T-helper 2 cell (primary cell): Measurements from ENCODE around the gene IGF2BP2.
A peak's percentile ranks its signal among the peaks of the same experiment; 100 is the strongest.
"Not testable (repeated sequence)": the region's sequence is repeated elsewhere in the genome, so short reads cannot be mapped to it uniquely, and the experiment has no call there.

Experiments used
- DNase-seq, 5 experiments: peaks; one replicate each; pipeline versions ENCODE4 v3.0.0 to v3.0.0-alpha.2; 2012 to 2022

IGF2BP2 gene

DNA sequence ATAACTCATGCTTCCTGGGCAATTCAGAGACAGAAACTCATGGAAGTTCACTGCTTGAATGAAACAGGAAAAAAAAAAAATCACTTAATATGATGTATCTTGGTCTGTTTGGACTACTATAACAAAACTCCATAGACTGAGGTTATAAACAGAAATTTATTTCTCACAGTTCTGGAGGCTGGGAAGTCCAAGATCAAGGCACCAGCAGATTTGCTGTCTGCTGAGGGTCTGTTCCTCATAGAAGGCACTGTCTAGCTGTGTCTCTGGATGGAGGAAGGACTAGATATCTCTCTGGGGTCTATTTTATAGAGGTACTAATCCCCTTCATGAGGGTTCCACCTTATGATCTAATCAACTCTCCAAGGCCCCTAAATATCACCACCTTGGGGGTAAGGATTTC, 119.3 kb downstream of the IGF2BP2 start:
- no peak for DNase-seq

DNA sequence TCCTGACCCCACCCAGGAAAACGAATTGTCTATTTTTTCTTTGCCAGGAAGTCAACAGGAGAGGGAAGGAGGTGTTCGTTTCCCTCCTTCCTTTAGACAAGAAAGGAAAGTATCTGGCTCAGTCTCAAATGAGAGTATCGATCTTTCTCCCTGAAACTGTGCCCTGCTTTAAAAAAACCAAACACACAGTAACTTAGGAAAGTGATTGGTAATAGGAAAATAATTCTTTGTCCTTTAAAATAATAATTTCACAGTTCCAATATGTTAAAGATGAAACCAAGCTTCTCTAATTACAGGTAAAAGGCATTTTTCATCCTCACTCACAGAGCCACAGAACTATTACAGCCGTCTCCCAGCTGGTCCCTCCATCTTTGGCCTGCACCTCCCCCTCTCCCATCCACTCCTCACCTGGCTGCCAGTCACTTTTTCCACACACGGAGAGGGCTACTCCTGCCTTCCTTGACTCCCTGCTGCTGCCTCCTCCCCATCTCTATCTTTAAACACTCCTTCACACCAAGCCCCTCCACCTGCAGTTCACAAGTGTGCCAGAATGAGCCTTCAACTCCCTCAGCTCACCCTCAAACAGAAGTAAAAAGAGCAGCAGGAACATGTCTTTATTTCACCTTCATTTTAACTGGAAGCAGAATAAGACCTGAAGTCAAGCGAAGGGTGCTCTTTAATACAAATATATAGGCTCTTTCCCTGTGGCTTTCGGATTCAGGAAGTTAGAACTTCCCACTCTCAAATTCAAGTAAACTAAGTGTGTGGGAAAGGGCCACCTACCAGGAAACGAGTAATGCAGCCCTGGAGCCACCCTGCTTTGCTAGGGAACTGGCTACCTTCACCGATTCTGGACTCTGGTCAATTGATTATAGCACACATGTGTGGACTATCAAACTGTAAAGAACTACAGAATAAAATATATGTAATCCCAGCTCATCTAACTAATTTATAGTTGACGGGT, 122.3 kb downstream of the IGF2BP2 start:
- DNase-seq = no peak

DNA sequence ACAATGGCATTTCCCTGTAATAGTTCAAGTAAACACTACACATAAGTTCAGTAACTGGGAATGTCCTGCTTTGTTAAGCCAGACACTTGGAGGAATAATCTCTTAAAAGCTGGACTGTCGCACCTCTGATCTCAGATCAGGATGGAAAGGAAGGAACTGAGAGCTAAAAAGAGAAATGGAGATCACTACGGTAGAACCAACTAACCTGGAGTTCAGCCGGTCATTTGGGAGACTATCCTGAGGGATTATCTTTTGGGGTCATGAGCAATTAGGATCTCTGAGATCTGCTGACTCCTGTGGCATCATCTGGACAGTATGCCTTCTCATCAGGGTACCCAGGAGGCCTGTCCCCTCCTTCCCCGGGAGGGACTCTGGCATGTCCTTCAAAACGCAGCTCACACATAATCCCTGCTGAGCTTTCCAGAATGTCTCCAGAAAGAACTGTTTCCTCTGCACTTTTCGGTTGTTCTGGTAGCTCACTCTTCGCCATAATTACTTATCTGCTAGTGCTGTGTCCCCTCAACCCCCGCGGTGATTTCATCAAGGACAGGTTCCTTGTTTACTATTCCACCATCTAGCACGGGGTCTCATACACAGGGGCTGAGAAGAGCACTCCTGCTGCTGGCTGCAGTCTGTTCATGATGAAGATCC, 123.1 kb downstream of the IGF2BP2 start:
- DNase-seq = no peak

DNA sequence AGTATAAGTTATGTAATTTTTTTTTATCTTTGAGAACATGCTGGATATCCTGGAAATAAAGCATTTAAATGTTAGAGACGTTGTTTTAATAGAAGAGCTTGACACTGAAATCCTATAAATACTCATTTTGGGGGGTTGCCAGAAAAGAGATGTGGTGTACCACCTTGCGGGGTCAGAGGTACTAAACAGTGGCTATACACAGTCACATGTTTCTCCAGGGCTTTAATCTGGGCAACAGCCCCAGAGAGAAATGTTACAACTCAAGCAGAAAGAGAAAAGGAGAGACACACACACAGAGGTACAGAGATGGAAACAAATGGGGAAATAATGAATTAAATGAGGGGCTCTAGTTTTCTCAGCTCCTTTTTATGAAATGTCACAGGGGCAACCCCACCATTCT, 124.9 kb downstream of the IGF2BP2 start:
- no peak for DNase-seq

DNA sequence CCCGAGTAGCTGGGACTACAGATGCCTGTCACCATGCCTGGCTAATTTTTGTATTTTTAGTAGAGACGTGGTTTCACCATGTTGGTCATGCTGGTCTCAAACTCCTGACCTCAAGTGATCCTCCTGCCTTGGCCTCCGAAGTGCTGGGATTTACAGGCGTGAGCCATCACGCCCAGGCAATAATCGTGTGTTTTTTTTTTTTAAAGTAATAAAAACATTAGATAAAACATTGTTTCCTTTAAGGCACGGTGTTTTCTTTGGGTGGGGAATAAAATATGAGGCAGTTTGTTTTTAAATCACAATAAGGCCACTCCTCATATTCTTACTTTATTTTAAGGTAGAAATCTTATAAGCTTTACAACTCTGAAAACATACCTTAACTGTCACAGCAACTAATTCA, 127.6 kb downstream of the IGF2BP2 start:
- DNase-seq = not testable (repeated sequence)

DNA sequence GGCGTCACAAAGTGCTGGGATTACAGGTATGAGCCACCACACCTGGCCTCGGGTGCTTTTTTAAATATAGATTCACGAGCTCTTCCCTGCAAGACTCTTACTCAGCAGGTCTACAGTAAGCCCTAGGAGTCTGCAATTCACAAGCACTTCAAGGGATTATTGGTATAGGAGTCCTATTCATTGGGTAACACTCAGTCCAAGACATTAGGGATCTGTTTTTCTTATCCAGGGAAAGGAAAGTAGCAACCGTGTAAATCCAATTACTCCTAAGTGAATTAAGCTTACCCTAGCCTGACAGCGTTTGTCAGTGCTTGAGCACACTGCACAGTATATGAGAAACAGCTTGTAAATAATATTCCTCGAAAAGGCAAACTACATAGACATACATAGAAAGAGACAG, 128.8 kb downstream of the IGF2BP2 start:
- DNase-seq = no peak

DNA sequence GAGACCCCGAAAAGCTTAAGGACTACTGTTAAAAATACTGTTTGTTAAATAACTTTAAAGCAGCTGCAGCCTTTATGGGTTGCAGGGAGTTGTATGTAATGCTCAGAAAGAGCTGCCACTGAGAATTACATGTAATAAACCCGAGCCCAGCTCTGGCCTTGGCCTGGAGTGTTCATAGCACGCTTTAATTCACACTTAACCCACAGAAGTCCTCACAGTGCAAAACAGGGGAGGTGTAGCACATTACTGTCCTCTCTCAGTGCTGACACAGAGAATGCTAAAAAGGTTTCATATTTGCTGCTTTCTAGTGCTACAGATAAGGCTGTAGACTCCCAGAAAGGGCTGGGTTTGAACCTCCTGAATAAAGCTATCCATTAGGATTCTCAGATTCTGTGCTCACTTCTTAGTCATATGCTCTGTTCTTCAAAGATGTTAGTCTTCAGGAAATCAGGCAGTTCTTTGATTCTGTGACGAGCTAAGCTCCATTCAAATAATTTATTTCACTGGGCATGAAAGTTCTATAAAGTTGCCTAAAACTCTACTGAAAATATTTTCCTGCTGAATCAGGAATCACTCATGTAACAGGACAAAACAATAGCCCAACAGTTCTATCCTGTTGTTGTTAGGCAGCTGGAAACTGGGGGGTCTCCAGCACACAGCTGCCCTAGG, 130.7 kb downstream of the IGF2BP2 start:
- DNase-seq = no peak

DNA sequence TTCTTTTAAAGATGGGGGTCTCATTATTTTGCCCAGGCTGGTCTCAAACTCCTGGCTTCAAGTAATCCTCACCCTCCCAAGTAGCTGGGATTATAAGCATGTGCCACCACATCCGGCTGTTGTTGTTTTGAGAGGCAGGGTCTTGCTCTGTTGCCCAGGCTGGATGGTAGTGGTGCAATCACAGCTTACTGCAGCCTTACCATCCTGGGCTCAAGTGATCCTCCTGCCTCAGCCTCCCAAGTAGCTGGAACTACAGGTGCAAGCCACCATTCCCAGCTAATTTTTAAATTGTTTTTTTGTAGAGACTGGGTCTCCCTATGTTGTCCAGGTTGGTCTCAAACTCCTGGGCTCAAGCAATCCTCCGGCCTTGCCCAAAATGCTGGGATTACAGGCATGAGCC, 133.2 kb downstream of the IGF2BP2 start:
- no peak for DNase-seq

DNA sequence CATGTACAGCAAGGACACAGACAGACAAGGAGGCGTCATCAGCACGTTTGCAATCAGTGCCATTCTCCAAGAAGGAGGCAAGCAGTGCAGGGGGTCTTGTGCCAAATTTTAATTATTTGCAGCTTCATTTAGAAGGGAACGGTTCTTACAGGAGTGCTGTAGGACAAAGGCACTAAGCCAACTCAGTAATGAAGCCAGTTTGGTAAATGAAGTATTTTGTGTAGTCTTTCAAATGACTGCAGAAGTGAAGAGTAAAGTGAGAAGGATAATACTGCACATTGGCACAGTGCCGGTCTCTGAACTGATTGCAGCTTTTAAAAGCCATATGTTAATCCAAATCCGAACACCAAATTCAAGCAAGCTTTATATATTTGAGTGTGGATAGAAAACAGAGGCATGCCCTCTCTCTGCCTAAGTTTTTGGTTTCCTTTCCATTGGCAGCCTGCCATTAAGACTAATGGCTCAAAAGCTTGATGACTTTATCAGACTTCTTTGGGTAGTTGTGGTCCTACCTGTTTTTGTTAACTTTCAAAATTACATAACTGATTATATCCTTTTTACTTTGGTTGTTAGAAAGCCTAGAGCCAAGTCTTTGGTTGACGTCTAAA, 137.5 kb downstream of the IGF2BP2 start:
- DNase-seq = no peak

DNA sequence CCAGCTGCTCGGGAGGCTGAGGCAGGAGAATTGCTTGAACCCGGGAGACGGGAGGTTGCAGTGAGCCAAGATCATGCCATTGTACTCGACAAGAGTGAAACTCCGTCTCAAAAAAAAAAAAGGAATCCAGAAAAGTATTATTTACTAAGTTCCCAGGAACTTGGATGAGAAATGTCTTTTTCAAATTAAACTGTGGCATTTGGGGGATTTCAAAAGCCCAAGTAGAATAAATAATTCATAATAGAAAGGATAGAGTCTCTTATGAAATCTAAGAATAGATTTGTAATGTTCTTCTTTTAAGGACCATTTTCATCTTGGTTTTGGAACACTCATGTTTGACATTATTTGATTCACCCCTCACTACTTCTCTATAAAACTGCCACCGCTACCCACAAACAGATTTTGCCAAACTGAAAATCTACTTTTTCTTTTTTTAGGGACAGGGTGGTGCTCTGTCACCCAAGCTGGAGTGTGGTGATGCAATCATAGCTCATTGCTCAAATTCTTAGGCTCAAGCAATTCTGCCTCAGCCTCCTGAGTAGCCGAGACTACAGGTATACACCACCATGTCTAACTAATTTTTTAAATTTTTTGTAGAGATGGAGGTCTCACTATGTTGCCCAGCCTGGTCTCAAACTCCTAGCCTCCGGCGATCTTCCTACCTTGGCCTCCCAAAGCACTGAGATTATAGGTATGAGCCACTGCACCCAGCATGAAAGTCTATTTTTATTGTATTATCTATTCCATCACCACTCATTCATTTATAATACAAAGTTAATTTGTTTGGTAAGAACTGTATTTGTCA, 139.4 kb downstream of the IGF2BP2 start:
- no peak for DNase-seq

DNA sequence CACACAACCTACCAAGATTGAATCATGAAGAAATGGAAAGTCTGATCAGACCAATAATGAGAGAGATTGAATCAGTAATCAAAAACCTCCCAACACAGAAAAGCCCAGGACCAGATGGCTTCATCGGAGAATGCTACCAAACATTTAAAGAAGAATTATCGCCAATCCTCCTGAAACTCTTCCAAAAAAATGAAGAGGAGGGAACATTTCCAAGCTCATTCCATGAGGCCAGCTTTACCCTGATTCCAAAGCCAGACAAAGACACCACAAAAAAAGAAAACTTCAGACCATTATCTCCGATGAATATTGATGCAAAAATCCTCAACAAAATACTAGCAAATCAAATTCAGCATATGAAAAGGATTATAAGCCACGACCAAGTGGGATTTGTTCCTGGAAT, 144.6 kb downstream of the IGF2BP2 start:
- DNase-seq = no peak

DNA sequence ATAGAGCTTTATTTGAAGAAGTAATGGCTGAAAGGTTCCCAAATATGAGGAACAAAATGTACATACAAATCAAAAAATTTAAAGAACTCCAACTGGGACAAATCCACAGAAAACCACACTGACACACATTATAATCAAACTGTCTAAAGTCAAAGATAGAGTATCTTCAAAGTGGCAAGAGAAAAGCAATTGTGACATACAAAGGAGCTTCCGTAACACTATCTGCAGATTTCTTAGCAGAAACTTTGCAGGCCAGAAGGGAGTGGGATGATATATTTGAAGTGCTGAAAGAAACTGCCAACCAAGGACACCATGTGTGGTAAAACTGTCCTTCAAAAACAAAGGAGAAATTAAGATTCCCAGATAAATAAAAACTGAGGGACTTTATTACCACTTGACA, 146.8 kb downstream of the IGF2BP2 start:
- DNase-seq = no peak

DNA sequence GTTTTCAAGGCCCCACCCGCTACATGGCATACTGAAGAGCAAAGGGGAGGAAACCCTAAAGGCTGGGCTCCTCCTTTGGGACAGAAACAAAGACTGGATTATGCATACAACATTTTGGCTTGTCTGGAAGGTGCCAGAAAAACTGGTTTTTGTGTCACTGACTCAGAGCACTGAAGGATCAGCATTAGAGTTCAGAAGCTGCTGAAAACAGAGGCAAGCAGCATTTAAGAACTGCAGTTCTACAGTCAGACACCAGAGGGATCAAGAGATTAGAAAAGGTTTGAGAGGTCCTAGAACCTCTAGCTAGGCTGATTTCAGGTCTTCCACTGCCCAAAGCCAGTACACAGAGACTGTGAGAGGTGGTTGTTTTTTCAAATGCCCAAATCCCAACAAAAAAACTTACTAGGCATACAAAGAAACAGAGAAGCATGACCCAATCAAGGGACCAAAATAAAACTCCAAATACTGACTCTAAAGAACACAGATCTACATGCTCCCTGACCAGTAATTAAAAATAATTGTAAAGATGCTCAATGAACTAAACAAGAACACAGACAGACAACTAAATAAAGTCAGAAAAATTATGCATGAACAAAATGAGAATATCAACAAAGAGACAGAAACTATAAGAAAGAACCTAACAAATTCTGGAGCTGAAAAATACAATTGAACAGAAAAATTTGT, 147.6 kb downstream of the IGF2BP2 start:
- peak in 1 of 5 experiments; percentile 24 for DNase-seq

DNA sequence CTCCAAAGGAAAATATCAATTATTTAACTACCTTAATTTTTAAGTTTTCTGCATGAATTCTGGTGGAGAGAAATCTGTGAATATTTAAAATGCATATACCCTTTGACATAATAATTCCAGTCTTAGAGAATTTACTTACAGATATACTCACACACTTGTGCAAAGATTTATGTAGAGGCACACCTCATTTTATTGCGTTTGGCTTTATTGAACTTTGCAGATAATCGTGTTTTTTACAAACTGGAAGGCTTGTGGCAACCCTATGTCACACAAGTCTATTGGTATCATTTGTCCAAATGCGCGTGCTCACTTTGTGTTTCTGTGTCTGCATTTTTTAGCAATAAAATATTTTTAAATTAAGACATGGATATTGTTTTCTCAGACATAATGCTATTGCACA, 157.3 kb downstream of the IGF2BP2 start:
- DNase-seq = no peak

DNA sequence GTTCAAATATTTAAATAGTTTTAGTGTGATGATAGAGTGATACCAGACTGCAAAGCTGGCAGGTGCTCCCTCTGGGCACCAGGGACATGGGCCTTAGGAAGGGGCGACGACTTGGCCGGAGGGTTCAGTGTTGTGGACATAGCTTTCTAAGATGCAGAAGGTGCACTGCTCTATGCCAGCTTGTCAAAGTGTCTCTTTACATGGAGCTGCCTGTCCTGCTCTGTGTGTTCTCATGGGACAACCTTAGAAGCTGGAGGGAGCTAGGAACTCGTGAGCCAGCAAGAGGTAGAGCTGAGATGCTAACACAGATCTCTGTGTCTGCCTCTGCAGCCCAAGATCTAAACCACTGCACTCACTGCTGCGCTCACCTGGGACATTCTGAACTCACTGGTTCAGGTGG, 160.9 kb downstream of the IGF2BP2 start:
- DNase-seq = no peak

DNA sequence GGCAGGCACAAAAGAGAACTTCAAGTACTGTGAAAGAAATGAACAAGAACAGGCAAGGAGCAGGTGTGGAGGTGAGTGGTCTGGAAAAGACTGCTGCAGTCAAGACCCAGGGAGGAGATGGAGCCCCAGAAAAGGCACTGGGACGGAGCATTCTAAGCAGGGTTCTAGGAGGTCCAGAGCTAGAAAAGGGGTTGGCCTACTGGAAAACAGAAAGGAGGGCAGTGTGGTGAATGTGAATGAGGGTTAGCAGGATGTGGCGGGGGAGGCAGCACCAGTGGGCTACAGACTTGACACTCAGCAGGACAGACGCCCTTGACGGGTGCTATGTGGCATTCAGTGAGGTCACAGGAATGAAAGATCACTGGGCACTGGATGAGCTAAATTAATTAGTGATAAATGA, 163.1 kb downstream of the IGF2BP2 start:
- DNase-seq = no peak

DNA sequence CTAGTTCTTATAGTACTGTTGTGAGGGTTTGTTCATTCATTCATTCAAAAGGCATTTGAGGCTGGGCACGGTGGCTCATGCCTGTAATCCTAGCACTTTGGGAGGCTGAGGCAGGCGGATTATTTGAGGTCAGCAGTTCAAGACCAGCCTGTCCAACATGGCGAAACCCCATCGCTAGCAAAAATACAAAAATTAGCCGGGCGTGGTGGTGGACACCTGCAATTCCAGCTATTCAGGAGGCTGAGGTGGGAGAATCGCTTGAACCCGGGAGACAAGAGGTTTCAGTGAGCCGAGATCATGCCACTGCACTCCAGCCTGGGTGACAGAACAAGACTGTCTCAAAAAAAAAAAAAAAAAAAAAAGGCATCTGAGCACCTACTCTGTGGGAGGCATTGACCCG, 163.5 kb downstream of the IGF2BP2 start:
- not testable (repeated sequence) for DNase-seq

DNA sequence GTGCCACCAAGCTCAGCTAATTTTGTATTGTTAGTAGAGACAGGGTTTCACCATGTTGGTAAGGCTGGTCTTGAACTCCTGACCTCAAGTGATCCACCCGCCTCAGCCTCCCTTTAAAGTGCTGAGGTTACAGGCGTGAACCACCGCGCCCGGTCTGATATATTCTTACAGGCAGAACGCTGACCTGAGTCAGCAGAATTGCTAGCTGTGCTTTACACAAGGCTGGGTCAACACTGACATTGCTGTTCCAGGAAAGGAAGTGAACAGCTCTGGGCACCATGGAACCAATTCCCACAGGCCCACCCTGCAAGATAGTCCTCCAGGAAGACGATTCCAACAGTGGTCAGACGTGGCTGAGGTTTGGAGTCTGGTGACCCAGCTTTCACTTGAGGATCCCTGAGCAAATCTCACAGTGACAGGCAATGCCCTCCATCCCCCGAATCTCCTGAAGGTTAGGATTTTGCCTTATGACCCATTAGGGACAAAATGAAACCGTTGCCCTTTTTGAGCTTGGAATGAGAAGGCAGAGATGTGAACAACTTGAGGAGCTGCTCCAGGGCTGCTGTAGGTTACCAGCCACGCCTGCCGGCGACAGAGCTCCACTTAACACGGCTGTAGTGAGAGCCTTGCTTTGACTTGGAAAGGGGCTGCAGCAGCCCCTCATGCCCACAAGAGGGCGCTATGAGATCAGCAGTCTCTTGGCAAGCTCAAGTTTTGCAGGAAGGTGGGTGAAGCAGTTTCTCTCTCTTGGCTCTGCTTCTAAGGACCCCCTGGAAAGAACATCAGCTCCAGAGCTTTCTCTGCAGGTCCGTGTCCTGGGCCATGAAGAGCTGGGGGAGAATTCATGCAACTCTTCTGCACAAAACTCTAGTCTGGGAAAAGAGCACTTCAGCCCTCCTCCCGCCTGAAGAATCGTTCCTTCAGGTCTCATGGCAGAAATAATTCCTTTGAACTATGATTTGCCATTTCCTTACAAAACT, 164.6 kb downstream of the IGF2BP2 start:
- DNase-seq = peak in 4 of 5 experiments; percentile 9 to 70 (median 36)

DNA sequence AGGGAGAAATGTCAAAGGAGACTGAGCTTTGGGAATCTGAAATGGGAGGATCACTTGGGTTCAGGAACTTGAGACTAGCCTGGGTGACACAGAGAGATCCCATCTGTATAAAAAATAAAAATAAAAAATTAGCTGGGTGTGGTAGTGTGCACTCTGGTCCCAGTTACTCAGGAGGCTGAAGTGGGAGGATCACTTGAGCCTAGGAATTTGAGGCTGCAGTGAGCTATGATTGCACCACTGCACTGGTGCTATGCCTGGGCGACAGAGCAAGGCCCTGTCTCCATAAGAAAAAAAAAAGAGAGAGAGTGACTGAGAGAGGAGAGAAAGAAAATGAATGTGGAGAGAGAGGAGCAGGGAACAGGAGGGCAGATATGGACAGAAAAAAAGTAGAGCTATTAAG, 165.9 kb downstream of the IGF2BP2 start:
- no peak for DNase-seq

DNA sequence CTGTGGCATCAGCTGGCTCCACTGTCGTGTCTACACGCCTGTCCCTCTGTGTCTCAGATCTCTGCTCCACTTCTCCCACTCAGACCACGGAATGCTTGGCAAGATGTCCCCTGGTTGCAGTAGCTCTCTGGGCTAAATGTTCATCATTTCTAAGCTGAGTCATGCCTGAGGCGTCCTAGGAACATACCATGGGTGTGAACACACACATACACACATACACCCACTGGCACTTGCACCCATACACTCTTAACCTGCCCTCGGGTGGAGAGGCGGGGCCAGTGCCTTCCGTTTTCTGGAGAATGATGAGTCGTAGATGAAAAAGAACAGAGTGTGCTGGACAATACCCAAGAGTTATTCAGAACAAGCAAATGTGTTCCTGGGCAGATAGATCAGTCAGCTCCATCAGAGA, 166.3 kb downstream of the IGF2BP2 start:
- DNase-seq = no peak
